ENCODE data around the gene BIRC5. TPM values are rescaled to one million over a fixed set of nuclear protein-coding genes. Genes with fewer than 3 reads are reported as not detected.

BIRC5 gene
- total RNA-seq, 3 donors from 2014 or later (not counting 1 experiment from before 2014, with no cell fraction given): 0.73 to 1.9 (median 1.2) TPM

- TF ChIP-seq, protein P1, sequence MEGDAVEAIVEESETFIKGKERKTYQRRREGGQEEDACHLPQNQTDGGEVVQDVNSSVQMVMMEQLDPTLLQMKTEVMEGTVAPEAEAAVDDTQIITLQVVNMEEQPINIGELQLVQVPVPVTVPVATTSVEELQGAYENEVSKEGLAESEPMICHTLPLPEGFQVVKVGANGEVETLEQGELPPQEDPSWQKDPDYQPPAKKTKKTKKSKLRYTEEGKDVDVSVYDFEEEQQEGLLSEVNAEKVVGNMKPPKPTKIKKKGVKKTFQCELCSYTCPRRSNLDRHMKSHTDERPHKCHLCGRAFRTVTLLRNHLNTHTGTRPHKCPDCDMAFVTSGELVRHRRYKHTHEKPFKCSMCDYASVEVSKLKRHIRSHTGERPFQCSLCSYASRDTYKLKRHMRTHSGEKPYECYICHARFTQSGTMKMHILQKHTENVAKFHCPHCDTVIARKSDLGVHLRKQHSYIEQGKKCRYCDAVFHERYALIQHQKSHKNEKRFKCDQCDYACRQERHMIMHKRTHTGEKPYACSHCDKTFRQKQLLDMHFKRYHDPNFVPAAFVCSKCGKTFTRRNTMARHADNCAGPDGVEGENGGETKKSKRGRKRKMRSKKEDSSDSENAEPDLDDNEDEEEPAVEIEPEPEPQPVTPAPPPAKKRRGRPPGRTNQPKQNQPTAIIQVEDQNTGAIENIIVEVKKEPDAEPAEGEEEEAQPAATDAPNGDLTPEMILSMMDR (IDR thresholded peaks at IDR 0.05): no peak
- no peaks in the 10 kb centered on the region for H3K9me3 Mint-ChIP-seq
- no peak for ATAC-seq
- H3K36me3 Mint-ChIP-seq: no peaks in the 10 kb centered on the region
- H3K9me3 ChIP-seq (ENCODE audit: control insufficient read depth, insufficient read depth, low read length): no peaks in the 10 kb centered on the region
- H3K4me3 ChIP-seq (ENCODE audit: low read length): no peak overlapping the region
- H3K27me3 ChIP-seq (ENCODE audit: control insufficient read depth, insufficient read depth, low read length): no peaks in the 10 kb centered on the region
- H3K27ac ChIP-seq (ENCODE audit: low read length): no peak overlapping the region
- no peaks in the 10 kb centered on the region for H3K27me3 Mint-ChIP-seq (ENCODE audit: low read depth in 2 of 2)
- no peaks in the 10 kb centered on the region for H3K36me3 ChIP-seq (ENCODE audit: control insufficient read depth, insufficient read depth, low read length)
- H3K4me1 Mint-ChIP-seq: peaks cover 13 to 25% of the 10 kb centered on the region in 2 donors
- no peak overlapping the region for H3K4me3 Mint-ChIP-seq
- DNase-seq: no peak
- peaks cover 38% of the 10 kb centered on the region for H3K4me1 ChIP-seq (ENCODE audit: control insufficient read depth, insufficient read depth, low read length)
- intact Hi-C loops (cut with micrococcal nuclease): no loop called here
- no peak overlapping the region for H3K27ac Mint-ChIP-seq
- WGBS (ENCODE audit: insufficient coverage): 91% methylated on average over 16 of the region's 16 CpGs
These were observed 35.2 kb downstream of the BIRC5 start for GRCh38 chr17:78249074-78249817.

DNA sequence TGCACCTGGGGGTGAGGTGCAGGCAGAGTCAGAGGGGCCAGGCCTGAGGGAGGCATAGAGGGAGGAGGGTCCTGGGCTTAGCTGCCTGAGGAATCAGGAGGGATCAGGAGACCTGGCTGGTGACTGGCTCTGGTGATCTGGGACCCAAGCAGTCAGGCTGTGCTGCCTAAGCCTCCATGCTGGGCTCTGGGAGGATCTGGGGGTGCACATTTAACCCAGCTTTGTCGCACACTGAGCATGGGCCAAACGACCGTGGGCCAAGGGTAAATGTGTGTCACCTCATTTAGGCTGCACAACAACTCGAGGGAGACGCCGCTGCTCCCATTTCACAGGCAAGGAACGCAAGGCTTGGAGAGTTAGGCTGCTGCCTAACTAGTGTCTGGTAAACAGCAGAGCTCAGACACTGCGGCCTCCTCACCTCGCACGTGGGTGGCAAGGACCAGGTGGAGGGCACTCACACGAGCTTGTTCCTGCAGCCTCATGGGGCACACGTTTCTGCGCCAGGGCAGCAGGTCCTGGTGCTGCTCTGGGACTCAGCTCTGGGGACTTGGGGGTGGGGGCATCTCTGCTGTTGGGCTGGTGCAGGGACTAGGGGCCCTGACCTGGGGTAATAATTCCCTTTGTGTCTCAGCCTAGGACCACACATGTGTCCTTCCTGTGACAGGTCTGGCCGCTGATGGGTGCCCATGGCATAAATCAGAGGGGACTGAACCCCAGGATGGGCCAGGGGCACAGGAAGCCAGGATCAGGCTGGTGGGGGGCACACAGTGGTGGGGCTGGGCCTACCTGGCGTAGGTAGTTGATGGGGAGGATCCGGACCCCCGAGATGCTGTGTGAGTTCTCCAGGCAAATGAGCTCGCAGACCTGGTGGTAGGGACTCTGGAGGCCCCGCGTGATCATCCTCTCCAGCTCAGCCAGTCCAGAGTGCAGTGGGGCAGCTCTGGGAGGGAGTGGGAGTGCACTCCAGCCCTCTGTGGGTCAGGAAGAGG lies 36.1 kb downstream of the BIRC5 start:
- H3K4me3 Mint-ChIP-seq: no peak overlapping the region

DNA sequence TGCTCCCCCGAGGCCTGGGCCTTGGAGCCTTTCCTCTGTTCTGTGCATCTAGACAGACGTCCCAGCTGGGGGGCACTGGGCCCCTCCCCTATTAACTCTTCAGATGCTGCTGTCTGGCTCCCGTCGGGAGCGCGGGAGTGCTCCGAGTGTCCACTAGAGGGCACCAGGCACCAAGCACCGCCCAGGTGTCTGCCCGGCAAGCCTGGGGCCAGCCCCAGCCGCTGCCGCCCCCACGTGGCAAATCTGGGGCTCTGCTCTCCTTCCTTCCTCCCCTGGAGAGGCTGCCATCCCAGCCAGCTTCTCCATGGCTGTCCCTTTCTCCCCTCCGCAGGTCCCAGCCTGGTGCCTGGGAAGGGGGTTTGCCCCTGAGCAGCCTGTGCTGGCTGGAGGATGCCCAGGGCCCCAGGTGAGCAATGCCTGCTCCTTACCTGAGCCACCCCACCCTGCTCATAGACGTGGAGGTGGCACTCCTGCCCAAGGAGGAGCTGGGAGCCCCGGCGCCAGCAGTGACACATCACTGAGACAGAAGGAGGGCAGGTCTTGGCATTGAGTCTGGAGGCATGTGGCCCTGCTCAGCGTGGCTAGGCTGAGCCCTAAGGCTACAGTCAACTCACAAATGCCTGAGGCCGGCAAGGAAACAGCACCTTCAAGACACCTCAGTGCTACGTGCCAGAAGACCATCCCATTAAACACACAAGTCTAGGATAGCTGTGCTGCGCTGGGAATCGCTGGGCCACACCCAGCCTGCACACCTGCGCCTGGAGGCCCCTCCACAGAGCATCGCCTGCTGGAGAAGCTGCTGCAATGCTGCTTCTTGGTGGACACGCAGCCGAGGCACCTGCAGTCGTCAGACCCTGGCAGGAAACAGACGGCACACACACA lies 37.1 kb downstream of the BIRC5 start:
- Mint-ChIP-seq H3K36me3 (no peaks in the 10 kb centered on the region), H3K4me3 (peak overlapping the region; percentile 53), H3K9me3 (no peaks in the 10 kb centered on the region), H3K4me1 (peaks cover 18 to 30% of the 10 kb centered on the region in 2 donors), H3K27me3 (ENCODE audit: low read depth in 2 of 2) (no peaks in the 10 kb centered on the region), H3K27ac (no peak overlapping the region)
- no peaks in the 10 kb centered on the region for H3K27me3 ChIP-seq (ENCODE audit: control insufficient read depth, insufficient read depth, low read length)
- ATAC-seq: peak; percentile 80 to 91 (median 81)
- H3K4me3 ChIP-seq (ENCODE audit: low read length): no peak overlapping the region
- 15% methylated on average over 27 of the region's 27 CpGs for WGBS (ENCODE audit: insufficient coverage)
- H3K9me3 ChIP-seq (ENCODE audit: control insufficient read depth, insufficient read depth, low read length): no peaks in the 10 kb centered on the region
- H3K27ac ChIP-seq (ENCODE audit: low read length): no peak overlapping the region
- no peaks in the 10 kb centered on the region for H3K36me3 ChIP-seq (ENCODE audit: control insufficient read depth, insufficient read depth, low read length)
- H3K4me1 ChIP-seq (ENCODE audit: control insufficient read depth, insufficient read depth, low read length): peaks cover 43% of the 10 kb centered on the region
- TF ChIP-seq, protein P1 (IDR thresholded peaks at IDR 0.05): peak; percentile 100
- peak; percentile 77 to 91 for DNase-seq
- intact Hi-C loops (cut with micrococcal nuclease): loop anchor here (1.0 kb wide), 2 partner anchors 138 to 166 kb away; no protein-coding TSS in a partner anchor

More for the DNA sequence above, 36.1 kb downstream of the BIRC5 start:
- TF ChIP-seq, protein P1 (IDR thresholded peaks at IDR 0.05): no peak
- Histone ChIP-seq H3K4me1 (ENCODE audit: control insufficient read depth, insufficient read depth, low read length) (peaks cover 40% of the 10 kb centered on the region), H3K4me3 (ENCODE audit: low read length) (no peak overlapping the region), H3K27ac (ENCODE audit: low read length) (no peak overlapping the region), H3K9me3 (ENCODE audit: control insufficient read depth, insufficient read depth, low read length) (no peaks in the 10 kb centered on the region), H3K36me3 (ENCODE audit: control insufficient read depth, insufficient read depth, low read length) (no peaks in the 10 kb centered on the region), H3K27me3 (ENCODE audit: control insufficient read depth, insufficient read depth, low read length) (no peaks in the 10 kb centered on the region)
- ATAC-seq (no peak), DNase-seq (no peak)
- 83% methylated on average over 20 of the region's 20 CpGs for WGBS (ENCODE audit: insufficient coverage)
- intact Hi-C loops (cut with micrococcal nuclease): no loop called here
- Mint-ChIP-seq H3K27me3 (ENCODE audit: low read depth in 2 of 2) (no peaks in the 10 kb centered on the region), H3K27ac (no peak overlapping the region), H3K36me3 (no peaks in the 10 kb centered on the region), H3K4me1 (peaks cover 18 to 30% of the 10 kb centered on the region in 2 donors), H3K9me3 (no peaks in the 10 kb centered on the region)
